IPS-20b (cell line): ENCODE data around the gene IMPACT.

Experiments
- H3K27ac ChIP-seq: one replicate; pipeline ENCODE4 v1.5.1; 2013; ENCODE audit warnings: low read length
- H3K27me3 ChIP-seq: 2 replicates; pipeline ENCODE4 v1.6.1; 2013; ENCODE audit warnings: mild to moderate bottlenecking, low read length, inconsistent platforms; ENCODE audit not compliant: insufficient read depth
- H3K36me3 ChIP-seq: 2 replicates; pipeline ENCODE4 v1.6.1; 2013; ENCODE audit warnings: low read depth, mild to moderate bottlenecking, inconsistent platforms, low read length, moderate library complexity; ENCODE audit not compliant: insufficient read depth
- H3K4me1 ChIP-seq: 2 replicates; pipeline ENCODE4 v1.6.1; 2013; ENCODE audit warnings: mild to moderate bottlenecking, control low read depth, inconsistent platforms, low read length, moderate library complexity; ENCODE audit not compliant: insufficient read depth
- H3K4me3 ChIP-seq: 2 replicates; pipeline ENCODE4 v1.5.1; 2013; ENCODE audit warnings: mild to moderate bottlenecking, low read length, inconsistent platforms
- H3K9ac ChIP-seq: 2 replicates; pipeline ENCODE4 v1.6.1; 2013; ENCODE audit warnings: low read depth, mild to moderate bottlenecking, inconsistent platforms, low read length, moderate library complexity
- H3K9me3 ChIP-seq: 2 replicates; pipeline ENCODE4 v1.6.1; 2013; ENCODE audit warnings: mild to moderate bottlenecking, low read depth, low read length, inconsistent platforms; ENCODE audit not compliant: insufficient read depth

The IMPACT gene

DNA sequence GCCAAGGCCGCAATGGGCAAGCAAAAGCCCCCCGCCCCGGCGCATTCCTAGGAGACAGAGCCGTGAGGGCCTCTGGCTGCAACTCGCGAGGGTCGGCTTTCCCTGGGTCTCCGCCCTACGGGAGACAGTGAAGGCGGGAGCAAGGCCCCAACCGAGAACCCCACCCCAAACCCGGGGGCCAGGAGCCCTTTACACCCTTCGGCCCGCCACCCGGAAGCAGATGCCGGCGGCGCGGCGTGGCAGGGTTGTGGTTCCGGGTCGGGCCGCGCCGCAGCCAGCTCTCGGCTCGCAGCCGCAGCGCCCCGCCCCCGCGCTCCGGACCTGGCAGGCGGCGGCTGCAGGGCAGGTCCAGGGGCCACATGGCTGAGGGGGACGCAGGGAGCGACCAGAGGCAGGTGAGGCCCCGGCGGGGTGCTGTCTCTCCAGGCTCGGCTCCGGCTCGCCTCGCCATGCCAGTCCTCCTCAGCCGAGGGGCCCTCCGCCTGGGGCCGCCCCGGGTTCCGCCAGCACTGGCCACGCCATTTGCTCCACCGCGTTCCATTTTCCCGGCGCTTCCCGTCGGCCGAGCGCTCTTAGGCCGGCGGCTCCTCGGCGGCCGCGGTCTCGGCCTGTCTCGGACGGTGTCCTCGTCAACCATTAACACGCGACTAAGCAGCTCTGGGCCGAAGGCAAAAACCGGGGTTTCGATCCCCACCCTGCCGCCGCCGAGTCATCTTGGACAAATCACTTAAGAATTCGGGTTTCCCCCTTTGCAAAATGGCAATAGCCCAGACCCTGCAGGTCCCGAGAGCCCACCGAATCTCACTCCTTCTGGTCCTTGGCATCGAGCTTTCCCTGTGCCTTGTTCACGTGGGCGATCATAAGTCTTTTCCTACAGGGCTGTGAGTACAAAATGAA, at the start of gene IMPACT:
IMPACT (plus strand) TSS at position 273 of the 897 bp plus-strand sequence; CDS start at position 360, 87 bp downstream.
- H3K9ac ChIP-seq, result peak within 1 kb of the TSS; percentile 95
- H3K27me3 ChIP-seq, result 0 out of 2 replicates have a peak, but pooled peaks cover 4% of the 10 kb centered on the region
- peaks cover 12% of the 10 kb centered on the region for H3K4me1 ChIP-seq
- peak within 1 kb of the TSS; percentile 89 for H3K4me3 ChIP-seq
- no peaks in the 10 kb centered on the region for H3K9me3 ChIP-seq
- peaks cover 22% of the 10 kb centered on the region for H3K36me3 ChIP-seq
- H3K27ac ChIP-seq, result peak within 1 kb of the TSS; percentile 77

GRCh38 chr18:24378598-24378997, 47.9 kb upstream of the IMPACT start:
- H3K27ac ChIP-seq, result no peak overlapping the region
- H3K36me3 ChIP-seq, result peaks cover 37% of the 10 kb centered on the region
- H3K4me1 ChIP-seq, result peaks cover 30% of the 10 kb centered on the region
- H3K27me3 ChIP-seq, result no peaks in the 10 kb centered on the region
- peak overlapping the region; percentile 51; the same call in 1 of the 2 replicates for H3K9ac ChIP-seq
- no peaks in the 10 kb centered on the region for H3K9me3 ChIP-seq
- H3K4me3 ChIP-seq, result peak overlapping the region; percentile 39; the same call in 1 of the 2 replicates

- no peaks in the 10 kb centered on the region for H3K27me3 ChIP-seq
- H3K4me3 ChIP-seq, result no peak overlapping the region
- no peaks in the 10 kb centered on the region for H3K9me3 ChIP-seq
- peak overlapping the region; percentile 55 for H3K27ac ChIP-seq
- peaks cover 21% of the 10 kb centered on the region for H3K36me3 ChIP-seq
- peaks cover 30% of the 10 kb centered on the region for H3K4me1 ChIP-seq
- H3K9ac ChIP-seq, result peak overlapping the region; percentile 63; the same call in 1 of the 2 replicates
Measured at GRCh38 chr18:24380163-24380747, 46.2 kb upstream of the IMPACT start.

DNA sequence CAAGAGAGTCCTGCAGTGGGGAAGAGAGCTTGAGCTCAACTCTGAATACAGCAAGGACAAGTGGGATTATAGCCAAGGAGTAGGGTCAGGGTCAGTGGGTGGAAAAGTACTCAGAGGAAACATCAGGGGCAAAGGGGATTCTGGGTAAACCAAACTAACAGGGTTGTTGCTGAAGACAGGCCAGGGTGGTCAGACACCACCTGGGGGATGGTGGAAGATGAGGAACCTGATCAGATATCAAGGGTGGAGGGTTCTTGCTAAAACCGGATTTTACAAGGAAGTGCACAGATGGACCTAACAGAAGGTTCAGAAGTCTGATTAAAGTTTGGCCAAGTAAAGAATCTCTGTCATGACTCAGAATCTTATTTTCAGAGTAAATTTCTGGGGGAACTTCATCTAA, 45.3 kb upstream of the IMPACT start:
- Histone ChIP-seq H3K27ac (no peak overlapping the region), H3K4me1 (peaks cover 32% of the 10 kb centered on the region), H3K27me3 (no peaks in the 10 kb centered on the region), H3K9me3 (no peaks in the 10 kb centered on the region), H3K36me3 (peaks cover 12% of the 10 kb centered on the region), H3K4me3 (no peak overlapping the region), H3K9ac (no peak overlapping the region; the same call in 1 of the 2 replicates)

- Histone ChIP-seq H3K27me3 (no peaks in the 10 kb centered on the region), H3K36me3 (no peaks in the 10 kb centered on the region), H3K27ac (no peak overlapping the region), H3K4me3 (no peak overlapping the region), H3K4me1 (peaks cover 5% of the 10 kb centered on the region; the same call in 1 of the 2 replicates), H3K9me3 (no peaks in the 10 kb centered on the region), H3K9ac (no peak overlapping the region)
Measured at GRCh38 chr18:24386681-24387080, 39.8 kb upstream of the IMPACT start.

- Histone ChIP-seq H3K27me3 (no peaks in the 10 kb centered on the region), H3K4me1 (peaks cover 8% of the 10 kb centered on the region; the same call in 1 of the 2 replicates), H3K27ac (no peak overlapping the region), H3K9me3 (no peaks in the 10 kb centered on the region), H3K9ac (no peak overlapping the region), H3K36me3 (no peaks in the 10 kb centered on the region), H3K4me3 (no peak overlapping the region)
Measured at GRCh38 chr18:24388957-24389356, 37.5 kb upstream of the IMPACT start.

DNA sequence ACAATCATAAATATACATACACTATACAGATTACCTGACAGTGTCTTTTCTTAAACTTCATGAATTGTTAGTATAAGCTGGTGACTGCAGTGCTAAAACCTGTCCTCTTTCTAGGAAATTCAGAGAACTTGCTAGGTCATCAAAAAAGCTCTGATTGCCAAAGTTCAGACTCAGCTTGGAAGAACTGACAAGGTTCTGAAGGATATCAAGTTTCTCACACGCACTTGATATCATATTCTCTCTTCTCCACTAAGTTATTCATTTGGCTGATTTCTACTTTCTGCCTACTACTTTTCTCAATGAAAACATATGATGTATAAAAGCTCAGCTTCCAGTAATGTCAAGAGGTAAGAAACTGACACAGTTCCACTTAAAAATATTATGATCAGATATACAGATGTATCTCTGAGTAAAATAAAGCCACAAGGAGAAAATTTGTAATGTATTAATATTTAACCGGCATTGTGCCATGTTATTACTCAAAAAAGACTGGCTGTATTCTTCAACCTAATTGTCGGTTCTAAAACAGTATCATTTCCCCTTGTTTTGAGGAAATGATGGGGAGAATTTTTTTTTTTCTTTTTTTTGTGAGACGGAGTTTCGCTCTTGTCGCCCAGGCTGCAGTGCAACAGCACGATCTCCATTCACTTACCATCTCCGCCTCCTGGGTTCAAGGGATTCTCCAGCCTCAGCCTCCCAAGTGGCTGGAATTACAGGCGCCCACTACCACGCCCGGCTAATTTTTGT, 31.2 kb upstream of the IMPACT start:
- Histone ChIP-seq H3K27ac (no peak overlapping the region), H3K9ac (peak overlapping the region; percentile 45; the same call in 1 of the 2 replicates), H3K4me1 (peaks cover 24% of the 10 kb centered on the region), H3K27me3 (no peaks in the 10 kb centered on the region), H3K9me3 (no peaks in the 10 kb centered on the region), H3K36me3 (no peaks in the 10 kb centered on the region), H3K4me3 (peak overlapping the region; percentile 15; the same call in 1 of the 2 replicates)

GRCh38 chr18:24396082-24396633, 30.3 kb upstream of the IMPACT start:
- Histone ChIP-seq H3K27me3 (no peaks in the 10 kb centered on the region), H3K27ac (no peak overlapping the region), H3K4me3 (peak overlapping the region; percentile 78), H3K9me3 (no peaks in the 10 kb centered on the region), H3K4me1 (peaks cover 33% of the 10 kb centered on the region), H3K36me3 (no peaks in the 10 kb centered on the region), H3K9ac (peak overlapping the region; percentile 90; the same call in 1 of the 2 replicates)

DNA sequence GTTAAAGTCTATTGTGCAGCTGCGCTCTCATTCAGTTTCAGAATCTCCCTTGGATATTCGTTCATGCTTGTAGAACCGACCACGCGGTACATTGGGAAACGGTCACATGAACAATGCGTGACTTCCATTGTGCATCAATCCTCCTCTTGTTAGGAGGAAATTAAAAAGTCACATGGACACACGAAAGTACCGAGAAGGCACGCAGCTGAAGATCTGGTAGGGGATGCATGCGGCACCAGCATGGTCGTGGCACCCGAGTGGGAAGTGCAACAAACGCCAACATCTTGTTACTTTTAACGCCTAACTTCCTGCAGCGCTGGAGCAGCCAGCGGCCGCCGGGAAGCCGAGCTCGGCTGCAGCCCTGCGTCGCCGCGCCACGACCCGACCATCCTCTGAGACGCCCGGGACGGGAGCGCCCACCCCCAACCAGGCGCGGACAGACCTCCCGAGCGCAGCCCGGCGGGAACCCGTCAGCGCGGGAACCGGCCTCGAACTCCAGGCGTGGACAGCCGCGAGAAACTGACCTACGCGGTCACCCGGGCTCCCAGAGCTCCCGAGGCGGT, 29.3 kb upstream of the IMPACT start:
- Histone ChIP-seq H3K36me3 (no peaks in the 10 kb centered on the region), H3K27ac (peak overlapping the region; percentile 57), H3K9ac (peak overlapping the region; percentile 90), H3K4me1 (peaks cover 34% of the 10 kb centered on the region), H3K27me3 (no peaks in the 10 kb centered on the region), H3K4me3 (peak overlapping the region; percentile 78), H3K9me3 (no peaks in the 10 kb centered on the region)

GRCh38 chr18:24397694-24398368, 28.6 kb upstream of the IMPACT start, which contains the start of gene OSBPL1A:
Gene OSBPL1A, minus strand, starts transcription at chr18:24397824. Its CDS starts 20,291 bp downstream, at chr18:24377533.
- Histone ChIP-seq H3K36me3 (no peaks in the 10 kb centered on the region), H3K27ac (peak within 1 kb of the TSS; percentile 57), H3K9ac (peak within 1 kb of the TSS; percentile 90), H3K4me1 (peaks cover 34% of the 10 kb centered on the region), H3K27me3 (no peaks in the 10 kb centered on the region), H3K4me3 (peak within 1 kb of the TSS; percentile 78), H3K9me3 (no peaks in the 10 kb centered on the region)
